ENCODE measurements around the gene BAK1. TPM values are rescaled to one million over a fixed set of nuclear protein-coding genes. Genes with fewer than 3 reads are reported as not detected.
"Not testable (repeated sequence)": the region's sequence is repeated elsewhere in the genome, so short reads cannot be mapped to it uniquely, and the experiment has no call there.

BAK1 gene
- total RNA-seq, 1 donor from 2014 or later, result 27.3 TPM

GRCh38 chr6:33557376-33557775, 22.7 kb downstream of the BAK1 start:
- H3K4me1 Mint-ChIP-seq (ENCODE audit: unreplicated experiment), result no peaks in the 10 kb centered on the region
- H3K9me3 Mint-ChIP-seq, result no peaks in the 10 kb centered on the region
- no peaks in the 10 kb centered on the region for H3K36me3 Mint-ChIP-seq
- TF ChIP-seq CTCF (conservative IDR thresholded peaks at IDR 0.05), result no peak
- no peak overlapping the region for H3K27ac Mint-ChIP-seq
- no peaks in the 10 kb centered on the region for H3K27me3 Mint-ChIP-seq
- no peak overlapping the region for H3K4me3 Mint-ChIP-seq
- no peak for DNase-seq (ENCODE audit: extremely low spot score, unreplicated experiment)

GRCh38 chr6:33552883-33553282, 27.2 kb downstream of the BAK1 start:
- not testable (repeated sequence) for H3K36me3 Mint-ChIP-seq; H3K9me3 Mint-ChIP-seq; H3K27ac Mint-ChIP-seq; H3K4me3 Mint-ChIP-seq; H3K27me3 Mint-ChIP-seq; H3K4me1 Mint-ChIP-seq (ENCODE audit: unreplicated experiment); DNase-seq (ENCODE audit: extremely low spot score, unreplicated experiment)

GRCh38 chr6:33552252-33552651, 27.8 kb downstream of the BAK1 start:
- DNase-seq (ENCODE audit: extremely low spot score, unreplicated experiment), result no peak
- Mint-ChIP-seq H3K9me3 (no peaks in the 10 kb centered on the region), H3K27ac (no peak overlapping the region), H3K27me3 (no peaks in the 10 kb centered on the region), H3K4me1 (ENCODE audit: unreplicated experiment) (peaks cover 4% of the 10 kb centered on the region), H3K4me3 (no peak overlapping the region), H3K36me3 (no peaks in the 10 kb centered on the region)
- TF ChIP-seq CTCF (conservative IDR thresholded peaks at IDR 0.05), result no peak

GRCh38 chr6:33551538-33551937, 28.5 kb downstream of the BAK1 start:
- no peak for TF ChIP-seq CTCF (conservative IDR thresholded peaks at IDR 0.05)
- Mint-ChIP-seq H3K4me1 (ENCODE audit: unreplicated experiment) (peaks cover 4% of the 10 kb centered on the region), H3K36me3 (no peaks in the 10 kb centered on the region), H3K27me3 (no peaks in the 10 kb centered on the region), H3K4me3 (no peak overlapping the region), H3K27ac (no peak overlapping the region), H3K9me3 (no peaks in the 10 kb centered on the region)
- DNase-seq (ENCODE audit: extremely low spot score, unreplicated experiment), result no peak

GRCh38 chr6:33549896-33550295, 30.2 kb downstream of the BAK1 start:
- no peak for TF ChIP-seq CTCF (conservative IDR thresholded peaks at IDR 0.05)
- H3K4me1 Mint-ChIP-seq (ENCODE audit: unreplicated experiment), result peaks cover 4% of the 10 kb centered on the region
- H3K36me3 Mint-ChIP-seq, result no peaks in the 10 kb centered on the region
- no peak overlapping the region for H3K4me3 Mint-ChIP-seq
- H3K27me3 Mint-ChIP-seq, result no peaks in the 10 kb centered on the region
- DNase-seq (ENCODE audit: extremely low spot score, unreplicated experiment), result no peak
- H3K9me3 Mint-ChIP-seq, result no peaks in the 10 kb centered on the region
- no peak overlapping the region for H3K27ac Mint-ChIP-seq

GRCh38 chr6:33549196-33549595, 30.9 kb downstream of the BAK1 start:
- no peak for TF ChIP-seq CTCF (conservative IDR thresholded peaks at IDR 0.05)
- H3K27me3 Mint-ChIP-seq, result no peaks in the 10 kb centered on the region
- no peak overlapping the region for H3K4me3 Mint-ChIP-seq
- no peaks in the 10 kb centered on the region for H3K36me3 Mint-ChIP-seq
- H3K9me3 Mint-ChIP-seq, result no peaks in the 10 kb centered on the region
- no peak overlapping the region for H3K27ac Mint-ChIP-seq
- DNase-seq (ENCODE audit: extremely low spot score, unreplicated experiment), result no peak
- peaks cover 4% of the 10 kb centered on the region for H3K4me1 Mint-ChIP-seq (ENCODE audit: unreplicated experiment)
